Keratinocyte (primary cell): ENCODE results near the gene SLC5A2. TPM values are rescaled to one million over a fixed set of nuclear protein-coding genes. Genes with fewer than 3 reads are reported as not detected.
"Not testable (repeated sequence)": the region's sequence is repeated elsewhere in the genome, so short reads cannot be mapped to it uniquely, and the experiment has no call there.

ENCODE experiments used
- DNase-seq: peaks from one replicate; pipeline ENCODE4 v3.0.0-alpha.2; 2011; ENCODE audit warnings: low read depth, missing footprints, low spot score
- FAIRE-seq: peaks from 2 replicates; lab custom pipeline; 2011; peaks lifted over from hg19 to GRCh38; lab: Jason Lieb, UNC
- H2AFZ ChIP-seq: 2 replicates; pipeline ENCODE4 v1.6.0; 2012; ENCODE audit warnings: low read length, control low read depth, inconsistent platforms; ENCODE audit not compliant: control insufficient read depth
- H3K27ac ChIP-seq: 2 replicates; pipeline ENCODE4 v1.5.1; 2011; ENCODE audit warnings: low read length; ENCODE audit not compliant: control insufficient read depth, insufficient read depth
- H3K27me3 ChIP-seq: 3 replicates; pipeline ENCODE4 v1.6.0; 2011; ENCODE audit warnings: low read length; ENCODE audit not compliant: control insufficient read depth, insufficient read depth; ENCODE audit errors: extremely low read depth
- H3K36me3 ChIP-seq, 2 experiments: 2 replicates in 1 of 2; 3 replicates in 1 of 2; pipeline ENCODE4 v1.5.1; 2011; ENCODE audit warnings: low read length in 2 of 2, mild to moderate bottlenecking in 1 of 2; ENCODE audit not compliant: control insufficient read depth in 2 of 2, insufficient read depth in 2 of 2; ENCODE audit errors: extremely low read depth in 1 of 2
- H3K4me1 ChIP-seq: 3 replicates; pipeline ENCODE4 v1.5.1; 2011; ENCODE audit warnings: low read length; ENCODE audit not compliant: control insufficient read depth, insufficient read depth; ENCODE audit errors: extremely low read depth
- H3K4me2 ChIP-seq: 3 replicates; pipeline ENCODE4 v1.6.0; 2011; ENCODE audit warnings: low read depth, low read length; ENCODE audit not compliant: control insufficient read depth, insufficient read depth; ENCODE audit errors: extremely low read depth
- H3K4me3 ChIP-seq, 3 experiments: fragments of 200-600 bp in 1 of 3; sonication (generic) in 1 of 3; 2 replicates in 2 of 3; 3 replicates in 1 of 3; pipeline ENCODE4 v1.5.1; 2011 to 2016; ENCODE audit warnings: low read length in 3 of 3, mild to moderate bottlenecking in 3 of 3, control low read depth in 2 of 3, inconsistent platforms in 1 of 3, low read depth in 1 of 3, mixed read lengths in 1 of 3, mixed run types in 1 of 3, moderate library complexity in 1 of 3; ENCODE audit not compliant: control insufficient read depth in 2 of 3, insufficient read depth in 2 of 3; ENCODE audit errors: extremely low read depth in 1 of 3
- H3K79me2 ChIP-seq: 2 replicates; pipeline ENCODE4 v1.6.0; 2012; ENCODE audit warnings: low read length; ENCODE audit not compliant: control insufficient read depth, insufficient read depth
- H3K9ac ChIP-seq: 3 replicates; pipeline ENCODE4 v1.6.0; 2011; ENCODE audit warnings: low read length; ENCODE audit not compliant: control insufficient read depth, insufficient read depth; ENCODE audit errors: extremely low read depth
- H3K9me1 ChIP-seq: 3 replicates; pipeline ENCODE4 v1.6.0; 2011; ENCODE audit warnings: low read length; ENCODE audit not compliant: control insufficient read depth, insufficient read depth; ENCODE audit errors: extremely low read depth
- H3K9me3 ChIP-seq: 2 replicates; pipeline ENCODE4 v1.5.1; 2012; ENCODE audit warnings: low read depth, low read length; ENCODE audit not compliant: control insufficient read depth
- H4K20me1 ChIP-seq: 3 replicates; pipeline ENCODE4 v1.6.0; 2011; ENCODE audit warnings: low read length; ENCODE audit not compliant: control insufficient read depth, insufficient read depth; ENCODE audit errors: extremely low read depth
- CTCF ChIP-seq, 3 experiments: IDR thresholded peaks in 1 of 3; conservative IDR thresholded peaks in 1 of 3; optimal IDR thresholded peaks in 1 of 3; 2 replicates in 2 of 3; 3 replicates in 1 of 3; pipeline versions ENCODE3 to v1.5.1; 2011; ENCODE audit warnings: low read length in 3 of 3, mild to moderate bottlenecking in 3 of 3, moderate library complexity in 2 of 3, control low read depth in 1 of 3, inconsistent platforms in 1 of 3; ENCODE audit not compliant: insufficient read depth in 2 of 3; ENCODE audit errors: extremely low read depth in 1 of 3
- EZH2 ChIP-seq: IDR thresholded peaks from one replicate; pipeline ENCODE4 v1.6.1; 2012; ENCODE audit warnings: inconsistent platforms, mild to moderate bottlenecking, low read length, moderate library complexity
- dilution Hi-C: fragments of 300-500 bp; cut with MboI; formaldehyde crosslinking; loops from one replicate; pipeline ENCODE4 v1.7.0; 2020; ENCODE audit warnings: low sequenced_read_pairs; ENCODE audit not compliant: extremely low pct_ligation_motif_present
- polyA plus RNA-seq, 5 experiments: library from polyadenylated mRNA; depleted of rRNA in 3 of 5; stranded (reverse) in 3 of 5; stranded (forward) in 1 of 5; unstranded in 1 of 5; fragments of >200 nt; gene quantifications; 1 replicate in 1 of 5; 2 replicates in 3 of 5; 3 replicates in 1 of 5; pipeline versions ENCODE4 v1.2.1 to v1.2.3, GENCODE V29; 2011 to 2012; ENCODE audit warnings: missing spikeins in 2 of 5, low read depth in 1 of 5, low replicate concordance in 1 of 5

The SLC5A2 gene
- polyA plus RNA-seq, 1 donor (not counting 4 experiments of a cell fraction or from before 2014, with no cell fraction given), result not detected

- no peak overlapping the region for H2AFZ ChIP-seq
- no peak overlapping the region for H3K27ac ChIP-seq
- no peaks in the 10 kb centered on the region for H3K79me2 ChIP-seq
- no peaks in the 10 kb centered on the region for H3K9me3 ChIP-seq
- H3K27me3 ChIP-seq, result no peaks in the 10 kb centered on the region
- DNase-seq (no peak), FAIRE-seq (no peak)
- no peaks in the 10 kb centered on the region for H4K20me1 ChIP-seq
- H3K36me3 ChIP-seq, result peaks cover 0 to 3% of the 10 kb centered on the region in 2 experiments
- no peak overlapping the region for H3K4me3 ChIP-seq
- no peak overlapping the region for H3K9ac ChIP-seq
- TF ChIP-seq EZH2 (no peak), CTCF (optimal IDR thresholded peaks at IDR 0.05 in 1 of 3, IDR thresholded peaks at IDR 0.05 in 1 of 3, conservative IDR thresholded peaks at IDR 0.05 in 1 of 3; ENCODE audit: extremely low read depth in 1 of 3, insufficient read depth in 2 of 3, low read length in 3 of 3) (no peak)
- peaks cover 2% of the 10 kb centered on the region for H3K4me1 ChIP-seq
- dilution Hi-C loops, result no loop called here
- H3K4me2 ChIP-seq, result no peak overlapping the region
- H3K9me1 ChIP-seq, result no peaks in the 10 kb centered on the region
Observed at GRCh38 chr16:31479751-31480150, 3.2 kb upstream of the SLC5A2 start.

GRCh38 chr16:31480851-31481536, 1.9 kb upstream of the SLC5A2 start:
- TF ChIP-seq EZH2 (no peak), CTCF (optimal IDR thresholded peaks at IDR 0.05 in 1 of 3, IDR thresholded peaks at IDR 0.05 in 1 of 3, conservative IDR thresholded peaks at IDR 0.05 in 1 of 3; ENCODE audit: extremely low read depth in 1 of 3, insufficient read depth in 2 of 3, low read length in 3 of 3) (no peak)
- Histone ChIP-seq H3K4me3 (no peak overlapping the region), H3K79me2 (no peaks in the 10 kb centered on the region), H3K9me3 (no peaks in the 10 kb centered on the region), H3K9ac (no peak overlapping the region), H3K27ac (no peak overlapping the region), H3K4me1 (no peaks in the 10 kb centered on the region), H2AFZ (no peak overlapping the region), H3K36me3 (no peaks in the 10 kb centered on the region), H4K20me1 (no peaks in the 10 kb centered on the region), H3K9me1 (no peaks in the 10 kb centered on the region), H3K27me3 (peaks cover 5% of the 10 kb centered on the region), H3K4me2 (no peak overlapping the region)
- DNase-seq (no peak), FAIRE-seq (no peak)
- dilution Hi-C loops, result no loop called here

GRCh38 chr16:31484048-31484447, 1.1 kb downstream of the SLC5A2 start:
- H3K27me3 ChIP-seq, result peaks cover 16% of the 10 kb centered on the region
- H3K4me2 ChIP-seq, H3K4me3 ChIP-seq, dilution Hi-C loops, H3K36me3 ChIP-seq, FAIRE-seq, H3K9me3 ChIP-seq, H4K20me1 ChIP-seq, H3K79me2 ChIP-seq, H2AFZ ChIP-seq, H3K9me1 ChIP-seq, H3K27ac ChIP-seq, DNase-seq, H3K9ac ChIP-seq: not testable (repeated sequence)
- peaks cover 14% of the 10 kb centered on the region for H3K4me1 ChIP-seq
